LNCaP clone FGC (cell line): ENCODE measurements around the gene LAGE3.

Source experiments
- DNase-seq: peaks from one replicate; pipeline ENCODE4 v3.0.0-alpha.2; 2011; ENCODE audit warnings: low read depth
- H3K4me3 ChIP-seq: 2 replicates; pipeline ENCODE4 v1.5.1; 2011; ENCODE audit warnings: mild to moderate bottlenecking, low read depth, low read length, control low read depth
- TF ChIP-seq, protein P1 (sequence below): IDR thresholded peaks from 2 replicates; pipeline ENCODE4 v1.5.1; 2012; ENCODE audit warnings: mild to moderate bottlenecking; ENCODE audit not compliant: control insufficient read depth, insufficient read depth; ENCODE audit errors: extremely low read depth

Gene LAGE3

DNA sequence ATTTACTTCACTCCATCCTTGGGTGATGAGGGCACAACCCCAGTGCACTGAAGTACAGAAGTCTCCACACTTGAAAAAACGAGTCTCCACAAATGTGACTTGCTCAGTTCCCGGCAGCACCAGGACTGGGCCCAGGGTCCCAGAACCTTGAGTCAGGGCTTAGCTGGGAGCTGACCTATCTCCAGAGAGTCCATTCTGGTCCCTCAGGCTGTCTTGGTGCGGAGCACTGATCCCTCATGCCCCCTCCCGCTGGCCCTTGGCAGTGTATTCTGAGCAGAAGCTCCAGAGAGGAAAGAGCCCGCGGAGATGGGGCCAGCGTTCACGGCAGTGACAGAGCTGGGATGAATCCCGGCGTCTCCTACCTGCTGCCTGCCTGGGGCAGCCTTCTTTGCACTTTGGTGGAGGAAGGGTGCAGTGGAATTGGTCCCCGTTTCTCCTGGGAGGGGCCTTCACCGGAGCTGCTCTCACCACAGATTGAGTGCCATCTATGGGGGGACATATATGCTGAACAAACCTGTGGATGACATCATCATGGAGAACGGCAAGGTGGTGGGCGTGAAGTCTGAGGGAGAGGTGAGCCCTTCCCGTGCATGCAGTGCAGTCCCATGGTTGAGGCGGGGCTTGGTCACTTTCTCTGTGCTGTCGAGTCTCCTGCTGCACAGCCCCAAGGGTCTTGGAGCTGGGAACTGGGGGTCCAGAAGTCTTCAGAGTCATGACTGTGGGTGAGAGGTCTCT lies 38.3 kb downstream of the LAGE3 start:
- TF ChIP-seq, protein P1, sequence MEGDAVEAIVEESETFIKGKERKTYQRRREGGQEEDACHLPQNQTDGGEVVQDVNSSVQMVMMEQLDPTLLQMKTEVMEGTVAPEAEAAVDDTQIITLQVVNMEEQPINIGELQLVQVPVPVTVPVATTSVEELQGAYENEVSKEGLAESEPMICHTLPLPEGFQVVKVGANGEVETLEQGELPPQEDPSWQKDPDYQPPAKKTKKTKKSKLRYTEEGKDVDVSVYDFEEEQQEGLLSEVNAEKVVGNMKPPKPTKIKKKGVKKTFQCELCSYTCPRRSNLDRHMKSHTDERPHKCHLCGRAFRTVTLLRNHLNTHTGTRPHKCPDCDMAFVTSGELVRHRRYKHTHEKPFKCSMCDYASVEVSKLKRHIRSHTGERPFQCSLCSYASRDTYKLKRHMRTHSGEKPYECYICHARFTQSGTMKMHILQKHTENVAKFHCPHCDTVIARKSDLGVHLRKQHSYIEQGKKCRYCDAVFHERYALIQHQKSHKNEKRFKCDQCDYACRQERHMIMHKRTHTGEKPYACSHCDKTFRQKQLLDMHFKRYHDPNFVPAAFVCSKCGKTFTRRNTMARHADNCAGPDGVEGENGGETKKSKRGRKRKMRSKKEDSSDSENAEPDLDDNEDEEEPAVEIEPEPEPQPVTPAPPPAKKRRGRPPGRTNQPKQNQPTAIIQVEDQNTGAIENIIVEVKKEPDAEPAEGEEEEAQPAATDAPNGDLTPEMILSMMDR: no peak
- no peak for DNase-seq
- no peak overlapping the region for H3K4me3 ChIP-seq

DNA sequence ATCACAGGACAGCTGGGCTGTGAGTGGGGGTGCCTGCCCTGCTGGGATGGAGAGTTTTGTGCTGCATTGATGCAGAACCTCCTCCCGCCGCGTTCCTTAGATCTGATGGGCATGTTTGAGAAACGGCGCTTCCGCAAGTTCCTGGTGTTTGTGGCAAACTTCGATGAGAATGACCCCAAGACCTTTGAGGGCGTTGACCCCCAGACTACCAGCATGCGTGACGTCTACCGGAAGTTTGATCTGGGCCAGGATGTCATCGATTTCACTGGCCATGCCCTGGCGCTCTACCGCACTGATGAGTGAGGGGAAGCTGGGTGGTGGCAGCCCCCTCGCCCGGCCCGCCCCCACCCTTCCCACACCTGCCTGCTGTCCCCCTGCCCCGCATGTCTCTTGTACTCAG lies 39.2 kb downstream of the LAGE3 start:
- H3K4me3 ChIP-seq: no peak overlapping the region
- TF ChIP-seq, protein P1: no peak
- no peak for DNase-seq

DNA sequence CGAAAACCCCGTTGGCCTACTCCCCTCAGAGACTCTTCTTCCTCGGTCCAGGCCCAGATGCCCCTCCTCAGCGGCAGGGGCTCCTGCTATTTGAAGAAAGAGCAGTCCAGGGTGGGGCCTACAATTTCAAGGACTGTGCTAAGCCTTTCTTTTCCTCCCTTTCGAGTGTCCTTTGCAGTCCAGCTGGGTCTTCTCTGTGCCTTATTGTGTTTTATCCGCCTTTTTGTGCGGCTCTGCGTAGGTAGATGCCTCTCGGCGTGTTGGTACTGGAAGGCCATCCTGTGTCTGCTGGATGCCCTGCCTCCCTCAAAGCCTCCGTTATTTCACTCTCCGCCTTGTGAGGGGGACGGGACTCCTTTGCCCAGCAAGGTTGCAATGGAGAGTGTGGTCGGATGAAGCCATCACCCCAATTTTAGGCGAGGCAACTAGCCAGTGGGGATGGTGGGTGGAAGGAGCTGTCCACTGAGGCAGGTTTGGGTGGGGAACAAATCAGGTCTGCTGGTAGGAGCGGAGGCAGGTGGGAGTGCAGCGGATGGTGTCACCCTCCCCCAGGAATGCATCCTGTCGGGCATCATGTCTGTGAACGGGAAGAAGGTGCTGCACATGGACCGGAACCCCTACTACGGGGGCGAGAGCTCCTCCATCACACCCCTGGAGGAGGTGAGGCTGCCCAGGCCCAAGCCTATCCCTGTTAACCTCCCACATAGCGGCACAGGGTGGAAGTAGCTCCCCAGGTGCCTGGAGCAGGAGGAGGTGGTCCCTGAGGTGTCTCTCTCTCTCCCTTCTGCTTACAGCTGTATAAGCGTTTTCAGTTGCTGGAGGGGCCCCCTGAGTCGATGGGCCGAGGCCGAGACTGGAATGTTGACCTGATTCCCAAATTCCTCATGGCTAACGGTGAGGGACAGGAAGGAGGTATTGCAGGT lies 40.8 kb downstream of the LAGE3 start:
- TF ChIP-seq, protein P1: no peak
- no peak for DNase-seq
- H3K4me3 ChIP-seq: peak overlapping the region; percentile 61

DNA sequence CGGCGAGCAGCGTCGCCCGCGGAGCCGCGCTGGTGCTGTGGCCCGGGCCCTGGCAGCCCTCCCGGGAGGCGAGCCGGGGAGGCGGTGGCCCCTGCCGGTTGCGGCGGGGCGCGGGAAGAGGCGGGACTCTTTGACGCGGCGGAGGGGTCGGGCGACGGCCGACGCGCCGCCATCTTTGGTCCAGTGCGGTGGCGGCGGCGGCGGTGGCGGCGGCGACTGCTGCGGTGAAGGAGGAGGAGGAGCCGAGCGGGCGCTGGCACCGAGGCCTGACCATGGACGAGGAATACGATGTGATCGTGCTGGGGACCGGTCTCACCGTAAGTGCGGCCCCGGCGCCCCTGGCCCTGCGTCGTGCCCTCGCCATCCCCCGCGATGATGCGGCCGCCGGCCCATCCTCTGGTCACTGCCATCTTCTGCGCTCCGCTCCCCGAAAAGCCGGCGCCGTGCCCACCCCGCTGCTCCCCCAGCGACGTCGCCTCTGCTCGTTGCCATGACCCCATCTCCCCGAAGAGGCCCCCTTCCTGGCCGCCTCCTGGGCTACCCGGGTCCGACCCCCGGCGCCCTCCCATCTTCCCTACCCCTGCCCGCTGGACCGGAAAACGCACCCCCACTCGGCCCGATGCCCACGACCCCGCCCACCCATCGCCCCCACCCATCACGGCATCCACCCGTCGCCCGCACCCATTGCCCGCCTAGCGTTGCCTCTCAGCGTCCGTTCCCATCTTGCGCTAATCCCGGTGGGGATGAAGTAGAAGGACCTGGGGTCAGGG lies 41.9 kb downstream of the LAGE3 start, which contains the start of gene GDI1:
Gene GDI1, plus strand, starts transcription at position 172 of the 770 bp plus-strand sequence. Its CDS starts 101 bp downstream, at position 273.
- no peak for DNase-seq
- TF ChIP-seq, protein P1: no peak
- peak within 1 kb of the TSS; percentile 61 for H3K4me3 ChIP-seq

DNA sequence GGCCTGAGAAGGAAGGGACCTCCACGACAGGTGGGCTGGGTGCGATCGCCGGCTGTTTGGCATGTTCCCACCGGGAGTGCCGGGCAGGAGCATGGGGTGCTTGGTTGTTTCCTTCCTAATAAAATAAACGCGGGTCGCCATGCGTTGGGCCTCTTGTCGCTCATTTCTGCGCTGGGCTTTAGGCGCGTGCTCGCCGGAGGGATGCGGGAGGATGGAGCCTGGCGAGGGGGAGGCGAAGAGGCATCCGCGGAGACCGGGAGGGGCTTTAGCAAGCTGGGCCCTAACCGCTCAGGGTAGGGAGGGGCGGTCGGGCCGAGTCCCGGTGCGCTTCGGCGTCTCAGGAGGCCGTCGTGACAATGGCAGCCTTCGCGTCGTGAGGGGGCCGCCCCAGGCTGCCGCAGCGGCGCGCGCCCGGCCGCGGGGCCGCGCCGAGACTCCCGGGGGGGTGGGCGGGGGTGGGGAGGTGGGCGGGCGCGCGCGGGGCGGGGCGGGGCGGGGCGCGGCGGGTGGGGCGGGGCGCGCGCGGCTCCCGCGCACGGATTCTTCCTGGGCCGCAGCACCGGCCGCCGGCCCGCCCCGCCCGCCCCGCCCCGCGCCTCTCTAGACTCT lies 42.6 kb downstream of the LAGE3 start:
- TF ChIP-seq, protein P1: no peak
- H3K4me3 ChIP-seq: peak overlapping the region; percentile 61; the same call in 1 of the 2 replicates
- DNase-seq: no peak

DNA sequence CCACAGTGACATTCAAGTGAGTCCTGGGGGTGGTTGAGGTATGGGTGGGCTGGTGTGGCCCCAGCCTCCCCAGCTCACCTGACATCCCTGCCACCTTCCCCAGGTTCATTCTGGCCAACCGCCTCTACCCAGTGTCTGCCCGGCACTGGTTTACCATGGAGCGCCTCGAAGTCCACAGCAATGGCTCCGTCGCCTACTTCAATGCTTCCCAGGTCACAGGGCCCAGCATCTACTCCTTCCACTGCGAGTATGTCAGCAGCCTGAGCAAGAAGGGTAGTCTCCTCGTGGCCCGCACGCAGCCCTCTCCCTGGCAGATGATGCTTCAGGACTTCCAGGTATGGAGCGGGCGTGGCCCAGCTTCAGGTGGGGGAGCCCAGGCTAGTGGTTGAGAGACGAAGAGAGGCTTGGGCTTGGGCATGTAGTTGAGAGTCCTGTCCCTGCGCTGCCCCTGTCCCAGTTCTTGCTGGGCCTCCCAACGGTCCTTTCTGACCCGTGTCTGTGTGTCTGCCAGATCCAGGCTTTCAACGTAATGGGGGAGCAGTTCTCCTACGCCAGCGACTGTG lies 43.8 kb downstream of the LAGE3 start:
- TF ChIP-seq, protein P1: no peak
- no peak for DNase-seq
- H3K4me3 ChIP-seq: no peak overlapping the region
